HG03575 (cell line): ENCODE results near the gene PRAF2.

ENCODE experiments used
- ATAC-seq: cut with Tn5 transposase; IDR thresholded peaks from one replicate; pipeline ENCODE4 v1.9.1; 2021; ENCODE audit not compliant: unreplicated experiment, insufficient number of reproducible peaks, low FRiP score; ENCODE audit errors: extremely low read depth

PRAF2 gene

DNA sequence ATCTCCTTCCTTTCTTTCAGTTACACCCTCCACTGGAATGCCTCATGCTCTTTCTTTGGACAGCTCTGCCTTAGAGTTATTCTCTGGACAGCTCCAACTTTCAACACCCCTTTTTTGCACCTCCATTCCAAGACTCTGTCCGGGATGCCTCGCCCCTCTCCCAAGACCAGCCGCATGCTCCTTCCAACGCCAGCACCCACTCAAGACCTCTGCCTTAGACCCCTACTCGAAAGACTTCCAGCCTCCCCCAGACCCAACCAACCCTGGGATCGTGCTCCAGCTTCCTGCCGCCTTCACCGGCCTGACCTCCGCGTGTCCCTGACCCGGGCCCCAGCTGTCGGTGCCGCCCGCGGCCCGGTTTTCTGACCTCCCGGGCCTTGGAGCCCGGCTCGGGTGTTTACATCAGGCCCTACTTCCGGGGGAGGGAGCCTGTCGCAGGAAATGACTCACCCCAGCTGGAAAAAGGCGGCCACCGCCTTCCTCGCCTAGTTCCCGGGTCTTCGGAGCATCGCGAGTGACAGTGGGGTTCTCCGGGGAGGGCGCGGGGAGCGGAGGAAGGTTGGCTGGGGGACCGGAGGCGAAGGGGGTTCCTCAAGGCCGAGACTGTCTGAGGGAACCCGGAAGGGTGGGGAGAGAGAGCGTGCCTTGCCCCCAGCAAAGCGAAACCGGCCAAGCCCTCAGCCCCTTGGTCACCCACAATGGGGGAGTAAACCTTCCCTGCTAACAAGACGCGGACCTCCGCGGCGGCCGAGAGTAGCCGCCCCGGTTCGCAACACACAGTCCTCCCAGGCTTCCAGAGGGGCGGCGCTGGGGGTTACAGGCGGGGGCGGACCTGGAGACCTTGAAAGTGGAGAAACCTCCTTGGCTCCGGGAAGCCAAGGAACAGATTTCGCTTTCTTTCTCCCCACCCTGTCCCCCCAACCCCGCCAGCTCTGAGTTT, 6.0 kb upstream of the PRAF2 start, which contains the start of gene WDR45:
TSS of gene WDR45 (minus strand) at position 399 of the 940 bp plus-strand sequence. CDS start 1,792 bp downstream, outside the sequence.
- no peak for ATAC-seq

DNA sequence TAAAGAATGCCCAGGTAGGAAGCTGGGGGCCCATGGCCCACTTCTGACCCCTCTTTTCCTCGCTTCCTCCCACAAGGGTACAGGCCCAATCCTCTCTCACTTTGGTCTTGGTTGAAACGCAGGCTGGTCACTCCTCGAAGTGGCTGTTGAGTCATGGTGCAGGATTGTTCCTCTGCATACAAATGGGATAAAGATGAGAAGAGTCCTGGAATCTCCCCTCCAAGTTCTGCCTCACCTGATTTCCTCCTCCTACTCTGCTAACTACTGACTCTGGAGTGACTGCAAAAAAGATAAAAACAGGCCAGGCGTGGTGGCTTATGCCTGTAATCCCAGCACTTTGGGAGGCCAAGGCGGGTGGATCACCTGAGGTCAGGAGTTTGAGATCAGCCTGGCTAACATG, 4.1 kb upstream of the PRAF2 start:
- no peak for ATAC-seq

DNA sequence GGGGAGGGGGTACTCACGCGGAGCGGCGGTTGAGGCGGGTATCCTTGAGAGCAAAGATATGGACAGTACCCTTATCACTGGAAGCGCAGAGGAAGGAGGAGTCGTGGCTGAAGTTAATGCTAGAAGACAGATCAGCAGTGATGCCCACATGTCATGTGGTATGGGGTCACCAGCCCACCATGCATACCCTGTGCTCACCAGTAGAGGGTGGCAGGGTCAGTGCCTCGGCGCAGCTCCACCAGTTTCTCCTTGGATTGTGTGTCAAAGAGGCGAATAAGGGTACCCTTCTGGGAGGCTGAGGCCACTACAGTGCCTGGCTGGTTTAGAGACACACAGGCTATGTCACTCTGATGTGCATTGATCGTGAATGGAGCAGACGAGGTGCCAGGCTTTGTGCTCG, 1.5 kb upstream of the PRAF2 start:
- ATAC-seq = no peak

DNA sequence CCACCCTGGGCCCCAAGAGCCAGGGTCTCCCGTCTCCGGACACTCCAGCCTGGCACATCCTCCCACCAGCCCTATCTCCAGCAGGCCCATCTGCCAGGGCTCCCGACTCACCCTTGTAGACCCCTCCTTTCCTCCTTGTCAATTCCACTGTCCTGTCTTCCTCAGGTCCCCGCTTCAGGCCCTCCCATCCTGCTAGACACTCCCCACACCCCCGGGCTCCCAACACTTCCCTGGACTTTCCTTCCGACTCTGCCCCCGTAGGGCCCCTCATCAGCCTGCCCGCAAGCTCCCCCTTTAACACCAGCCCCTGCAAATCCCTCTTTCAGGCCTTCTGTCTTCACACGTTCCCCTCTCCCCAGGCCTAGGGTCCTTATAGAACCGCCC, 1.1 kb downstream of the PRAF2 start:
- ATAC-seq = no peak

DNA sequence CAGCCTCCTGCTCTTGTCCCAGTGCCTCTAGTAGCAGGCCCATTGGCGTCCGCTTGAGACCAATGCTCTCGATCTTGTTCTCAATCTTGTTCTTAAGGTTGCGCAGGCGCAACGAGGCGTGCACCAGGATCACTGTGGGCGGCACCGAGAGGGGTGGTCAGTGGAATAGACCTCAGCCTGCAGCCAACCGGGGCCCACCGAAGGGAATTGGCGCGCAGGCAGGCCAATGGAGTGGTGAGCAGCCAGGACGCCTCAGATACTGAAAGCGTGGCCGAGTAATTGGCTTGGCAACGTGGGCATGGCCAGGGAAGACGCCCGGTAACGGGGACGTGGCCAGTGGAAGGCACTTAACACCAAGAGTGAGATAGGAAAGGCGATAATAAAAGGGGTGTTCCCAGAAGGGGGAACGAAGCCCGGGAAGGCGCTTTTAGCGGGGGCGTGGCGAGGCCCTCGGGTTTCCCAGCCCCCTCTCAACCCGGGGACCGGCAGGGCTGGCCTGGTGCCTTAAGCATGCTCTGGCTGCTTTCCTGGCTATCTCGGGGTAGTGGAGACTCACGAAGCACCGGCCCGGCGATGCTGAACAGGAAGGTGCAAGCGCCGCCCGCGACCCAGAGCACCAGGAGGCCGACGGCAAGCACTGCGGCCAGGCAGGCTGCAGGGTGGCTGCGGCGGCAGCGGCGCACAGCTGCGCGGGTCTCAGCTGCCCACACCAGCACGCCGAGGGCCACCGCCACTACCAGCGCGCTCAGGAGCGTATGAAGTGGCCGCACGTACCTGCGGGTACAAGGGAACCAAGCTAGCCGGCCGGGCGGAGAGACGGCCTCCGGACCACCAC, 1.7 kb downstream of the PRAF2 start:
- no peak for ATAC-seq

DNA sequence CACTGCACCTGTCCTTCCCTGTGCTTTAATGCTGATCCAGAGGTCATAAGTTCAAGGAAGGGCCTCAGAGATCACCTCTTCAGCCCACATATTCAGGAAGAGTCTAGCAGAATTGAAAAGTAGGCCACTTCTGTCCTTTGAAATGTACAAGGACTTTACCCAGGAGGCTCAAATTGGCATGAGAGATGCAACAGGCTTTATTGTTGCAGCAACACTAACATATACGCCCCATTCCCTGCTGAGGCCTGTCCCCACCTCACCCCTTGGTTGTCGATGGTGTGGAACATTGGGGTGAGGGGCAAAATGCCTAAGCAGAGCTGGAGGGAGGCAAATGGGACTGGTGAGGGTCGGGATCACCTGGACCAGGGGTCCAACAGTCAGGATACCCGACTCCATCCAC, 2.8 kb downstream of the PRAF2 start:
- ATAC-seq = no peak

DNA sequence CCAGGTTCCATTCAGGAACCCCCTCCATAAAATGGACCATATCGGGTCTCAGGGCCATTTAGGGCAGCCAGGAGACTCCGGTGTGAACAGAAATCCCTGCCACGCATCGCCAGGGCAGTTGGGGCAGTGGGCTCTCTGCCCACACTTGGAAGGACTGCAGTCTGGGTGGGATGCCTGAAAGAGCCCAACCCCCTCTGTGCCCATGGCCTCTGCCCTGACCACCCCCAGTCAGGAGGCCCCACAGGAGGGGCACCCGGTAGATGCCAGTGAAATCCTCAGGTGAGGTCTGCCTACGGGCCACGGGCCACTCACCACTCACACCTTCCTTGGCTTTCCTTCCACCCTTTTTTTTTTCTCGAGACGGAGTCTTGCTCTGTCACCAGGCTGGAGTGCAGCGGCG, 4.8 kb downstream of the PRAF2 start:
- ATAC-seq = no peak

DNA sequence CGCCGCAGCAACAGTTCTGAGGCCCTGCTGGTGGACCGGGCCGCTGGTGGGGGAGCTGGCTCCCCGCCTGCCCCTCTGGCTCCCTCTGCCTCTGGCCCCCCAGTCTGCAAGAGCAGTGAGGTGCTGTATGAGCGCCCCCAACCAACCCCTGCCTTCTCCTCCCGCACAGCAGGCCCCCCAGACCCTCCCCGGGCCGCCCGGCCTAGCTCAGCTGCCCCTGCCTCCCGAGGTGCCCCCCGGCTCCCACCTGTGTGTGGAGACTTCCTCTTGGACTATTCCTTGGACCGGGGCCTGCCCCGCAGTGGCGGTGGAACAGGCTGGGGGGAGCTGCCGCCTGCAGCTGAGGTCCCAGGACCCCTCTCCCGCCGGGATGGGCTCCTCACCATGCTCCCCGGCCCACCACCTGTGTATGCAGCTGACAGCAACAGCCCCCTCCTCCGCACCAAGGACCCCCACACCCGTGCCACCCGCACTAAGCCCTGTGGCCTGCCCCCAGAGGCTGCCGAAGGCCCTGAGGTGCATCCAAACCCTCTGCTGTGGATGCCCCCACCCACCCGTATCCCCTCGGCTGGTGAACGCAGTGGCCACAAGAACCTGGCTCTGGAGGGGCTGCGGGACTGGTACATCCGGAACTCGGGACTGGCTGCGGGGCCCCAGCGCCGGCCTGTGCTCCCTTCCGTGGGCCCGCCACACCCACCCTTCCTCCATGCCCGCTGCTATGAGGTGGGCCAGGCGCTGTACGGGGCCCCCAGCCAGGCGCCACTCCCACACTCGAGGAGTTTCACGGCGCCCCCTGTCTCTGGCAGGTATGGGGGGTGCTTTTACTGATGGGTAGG, 6.3 kb downstream of the PRAF2 start:
- no peak for ATAC-seq

DNA sequence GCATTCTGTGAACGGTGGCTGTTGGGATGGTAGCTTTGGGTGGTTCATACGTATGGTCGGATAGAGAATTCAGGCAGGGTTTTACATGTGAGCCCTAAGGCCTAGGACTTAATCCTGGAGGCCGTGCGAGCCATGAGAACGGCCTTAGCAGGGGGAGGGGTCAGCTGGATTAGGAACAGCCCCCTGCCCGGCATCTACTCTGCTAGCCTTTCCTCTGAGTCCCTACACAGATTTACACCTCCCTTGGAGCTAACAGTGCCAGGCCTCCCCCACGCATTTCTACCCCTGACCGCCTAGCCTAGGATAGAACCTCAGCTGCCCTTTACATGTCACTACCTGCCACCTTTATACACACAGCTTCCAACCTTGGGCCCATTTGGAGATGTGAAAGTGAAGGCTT, 7.1 kb downstream of the PRAF2 start:
- ATAC-seq = no peak

DNA sequence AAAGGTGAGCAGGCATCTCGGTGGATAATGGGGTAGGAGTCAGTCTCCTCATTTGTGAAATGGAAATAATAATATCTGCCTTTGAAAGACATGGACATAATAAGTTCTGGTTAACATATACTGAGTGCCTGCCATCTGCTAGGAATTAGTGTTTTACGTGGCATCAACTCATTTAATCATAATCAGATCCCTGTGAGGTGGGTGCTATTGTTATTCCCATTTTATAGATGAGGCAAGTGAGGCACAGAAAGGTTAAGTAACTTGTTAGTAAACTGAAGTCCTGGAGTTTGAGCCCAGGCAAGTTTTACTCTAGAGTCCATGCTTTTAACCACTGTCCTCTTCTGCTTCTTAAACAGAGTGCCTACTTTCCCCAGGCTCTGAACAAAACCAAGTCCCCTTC, 7.5 kb downstream of the PRAF2 start:
- ATAC-seq = no peak

DNA sequence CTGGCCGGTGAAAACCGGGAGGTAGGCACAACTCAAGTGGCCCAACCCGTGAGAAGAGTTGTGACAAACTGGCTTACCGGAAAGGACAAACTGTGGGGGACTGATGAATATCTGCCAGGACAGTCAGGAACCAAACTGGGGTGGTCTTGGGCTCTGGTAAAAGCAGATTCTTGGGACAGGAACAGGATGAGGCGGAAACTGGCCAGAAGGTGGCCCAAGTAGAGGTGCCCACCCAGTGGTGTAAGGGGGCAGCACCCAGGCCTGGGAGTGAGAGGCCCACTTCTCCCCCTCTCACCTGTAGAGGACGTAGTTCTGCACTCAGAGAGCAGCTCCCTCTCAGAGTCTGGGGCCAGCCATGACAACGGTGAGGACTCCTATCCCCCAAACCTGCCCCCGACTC, 9.1 kb downstream of the PRAF2 start:
- no peak for ATAC-seq

DNA sequence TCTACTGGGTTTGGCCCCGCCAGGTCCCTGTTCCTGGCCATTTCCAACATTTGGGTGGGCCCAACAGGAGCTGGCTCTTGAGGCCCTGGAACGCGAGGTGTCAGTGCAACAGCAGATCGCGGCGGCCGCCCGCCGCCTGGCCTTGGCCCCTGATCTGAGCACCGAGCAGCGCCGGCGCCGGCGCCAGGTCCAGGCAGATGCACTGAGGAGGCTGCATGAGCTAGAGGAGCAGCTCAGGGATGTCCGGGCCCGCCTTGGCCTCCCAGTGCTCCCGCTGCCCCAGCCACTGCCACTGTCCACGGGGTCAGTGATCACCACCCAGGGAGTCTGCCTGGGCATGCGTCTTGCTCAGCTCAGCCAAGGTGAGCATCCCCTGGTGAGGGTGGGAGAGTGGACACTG, 9.5 kb downstream of the PRAF2 start:
- ATAC-seq = no peak

DNA sequence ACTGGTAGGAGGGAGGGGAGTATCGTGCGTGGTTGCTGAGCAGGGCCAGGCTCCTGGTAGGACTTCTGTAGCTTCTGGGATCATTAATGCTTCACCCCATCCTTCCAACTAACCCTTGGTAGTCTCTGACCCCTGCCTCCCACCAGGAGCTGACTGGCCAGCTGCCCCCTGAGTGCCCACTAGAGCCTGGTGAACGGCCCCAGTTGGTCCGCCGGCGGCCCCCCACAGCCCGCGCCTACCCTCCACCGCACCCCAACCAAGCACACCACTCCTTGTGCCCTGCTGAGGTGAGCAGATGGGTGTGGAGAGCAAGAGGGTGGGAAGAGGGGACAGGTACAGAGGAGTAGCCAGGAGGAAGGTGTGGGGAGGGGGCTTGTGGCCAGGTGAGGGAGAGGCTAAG, 10.1 kb downstream of the PRAF2 start:
- no peak for ATAC-seq

DNA sequence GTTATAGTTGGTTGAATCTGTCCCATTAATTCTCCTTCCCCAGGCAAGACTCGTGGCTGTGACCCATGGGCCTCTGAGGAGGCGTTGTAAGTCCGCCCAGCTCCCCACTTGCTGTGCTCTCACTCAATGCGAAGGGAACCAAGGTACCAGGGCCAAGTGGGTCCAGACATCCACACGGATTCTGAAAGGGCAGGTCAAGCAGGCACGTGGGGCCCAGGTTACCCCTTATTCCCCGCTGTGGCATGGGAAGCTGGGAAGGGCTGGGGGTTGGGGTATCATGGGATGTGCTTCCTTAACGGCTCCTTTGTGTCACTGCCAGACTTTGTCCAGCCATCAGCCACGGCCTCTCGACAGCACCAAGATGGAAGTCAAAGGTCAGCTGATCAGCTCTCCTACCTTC, 11.9 kb downstream of the PRAF2 start:
- ATAC-seq = no peak

DNA sequence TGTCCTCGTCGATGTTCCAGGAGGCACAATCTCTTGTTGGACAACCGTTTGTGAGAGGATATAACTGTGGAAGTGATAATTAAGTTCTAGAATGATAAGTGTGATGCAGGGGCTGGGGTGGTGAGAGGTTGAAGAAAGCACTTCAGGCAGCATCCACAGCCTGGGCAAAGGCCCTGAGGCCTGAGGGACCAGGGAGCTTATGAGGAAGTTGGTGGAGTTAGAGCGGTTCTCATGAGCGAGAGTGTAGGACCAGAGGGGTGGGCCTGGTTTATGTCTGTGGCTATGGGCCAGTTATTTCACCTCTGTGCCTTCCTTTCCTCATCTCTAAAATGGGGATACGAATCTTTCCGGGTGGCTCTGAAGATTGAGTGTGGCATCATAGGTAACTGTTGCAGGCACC, 12.3 kb downstream of the PRAF2 start:
- no peak for ATAC-seq

DNA sequence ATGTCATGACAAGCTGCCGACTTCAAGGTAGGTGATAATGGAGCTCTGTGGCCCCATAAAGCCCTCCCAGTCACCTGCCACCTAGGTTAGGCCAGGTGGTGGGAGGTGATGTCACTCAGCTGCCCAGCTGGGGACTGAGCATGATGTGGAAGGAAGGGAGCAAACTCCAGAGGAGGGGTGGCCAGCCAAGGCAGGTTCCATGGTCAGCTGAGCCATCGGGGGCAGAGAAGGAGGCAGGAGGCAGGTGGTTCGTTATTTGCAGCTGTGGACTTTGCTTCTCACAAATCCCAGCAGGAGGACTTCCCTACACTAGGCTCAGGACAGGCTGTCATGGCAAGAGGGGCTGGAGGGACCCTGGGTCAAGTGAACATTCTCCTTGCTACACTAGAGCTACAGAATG, 12.9 kb downstream of the PRAF2 start:
- ATAC-seq = no peak

DNA sequence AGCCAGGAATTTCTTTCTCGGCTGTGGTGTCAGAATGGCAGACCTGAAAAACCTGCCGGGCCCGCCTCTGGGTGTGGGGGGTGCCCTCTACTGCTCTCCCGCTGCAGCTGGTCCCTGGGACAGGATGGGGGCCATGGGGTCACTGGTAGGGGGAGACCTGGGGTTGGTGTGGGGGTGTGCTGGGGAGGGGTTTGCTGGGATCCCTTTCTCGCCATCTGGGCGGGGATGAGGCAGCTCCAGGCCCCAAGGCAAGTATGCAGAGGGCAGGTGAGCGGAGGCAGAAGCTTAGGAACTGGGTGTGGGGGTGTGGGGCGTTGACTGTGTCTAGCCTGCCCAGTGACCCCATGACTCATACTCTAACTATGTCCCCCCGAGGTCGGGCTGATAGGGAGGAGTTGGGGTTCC, 14.1 kb downstream of the PRAF2 start:
- no peak for ATAC-seq

DNA sequence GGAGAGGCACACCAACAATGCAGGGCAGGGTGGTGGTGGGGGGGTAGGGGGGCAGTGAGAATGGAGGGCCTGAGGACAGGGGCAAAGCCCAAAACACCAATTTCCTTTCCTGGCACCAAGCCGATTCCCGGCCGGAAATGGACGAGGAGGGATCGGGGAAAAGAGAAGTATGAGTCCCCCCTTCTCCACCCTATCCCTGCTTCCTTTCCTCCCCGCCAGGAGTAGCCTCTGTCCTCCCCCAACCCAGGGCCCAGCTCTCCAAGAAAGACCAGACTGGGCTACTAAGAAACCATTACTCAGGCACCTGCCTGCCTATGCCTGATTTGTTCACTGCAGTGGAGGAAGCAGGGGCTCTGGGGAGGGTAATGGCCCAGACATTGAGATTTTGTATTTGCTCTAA, 14.6 kb downstream of the PRAF2 start:
- ATAC-seq = no peak

DNA sequence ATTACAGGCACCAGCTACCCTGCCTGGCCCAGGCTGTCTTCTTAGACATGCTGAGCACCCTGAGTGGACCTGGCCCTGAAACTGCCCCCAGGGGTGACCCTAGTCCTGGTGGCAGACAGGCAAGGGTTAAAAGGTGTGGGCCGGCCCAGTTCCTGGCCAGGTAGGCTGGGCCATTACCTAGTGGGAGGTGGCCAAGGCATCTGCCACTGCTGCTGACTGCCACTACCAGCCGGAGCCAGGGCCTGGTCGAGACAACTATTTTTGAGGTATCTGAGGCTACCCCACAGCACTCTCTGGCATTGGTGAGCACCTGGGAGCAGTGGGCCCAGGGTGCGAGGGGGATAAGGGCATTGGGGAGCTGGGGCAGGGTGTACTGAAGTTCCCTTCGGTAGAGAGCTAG, 15.0 kb downstream of the PRAF2 start, which contains the start of gene CCDC120:
TSS of gene CCDC120 (plus strand) at position 206 of the 400 bp plus-strand sequence. CDS start 3,043 bp downstream, outside the sequence.
- no peak for ATAC-seq
